Parietal lobe (tissue), 2 donors: Measurements from ENCODE around the gene UBE2F. TPM values are rescaled to one million over a fixed set of nuclear protein-coding genes. Genes with fewer than 3 reads are reported as not detected.

Source experiments
- small RNA-seq: library from RNA; depleted of rRNA; stranded (forward); fragments of <200 nt; gene quantifications from one replicate; pipeline ENCODE3, GENCODE V24; 2014; ENCODE audit warnings: low replicate concordance
- total RNA-seq: library from RNA; depleted of rRNA; stranded (reverse); fragments of >200 nt; gene quantifications from one replicate; pipeline ENCODE4 v1.2.3, GENCODE V29; 2014

Gene UBE2F, protein sequence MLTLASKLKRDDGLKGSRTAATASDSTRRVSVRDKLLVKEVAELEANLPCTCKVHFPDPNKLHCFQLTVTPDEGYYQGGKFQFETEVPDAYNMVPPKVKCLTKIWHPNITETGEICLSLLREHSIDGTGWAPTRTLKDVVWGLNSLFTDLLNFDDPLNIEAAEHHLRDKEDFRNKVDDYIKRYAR
- total RNA-seq, result 30.4 TPM

DNA sequence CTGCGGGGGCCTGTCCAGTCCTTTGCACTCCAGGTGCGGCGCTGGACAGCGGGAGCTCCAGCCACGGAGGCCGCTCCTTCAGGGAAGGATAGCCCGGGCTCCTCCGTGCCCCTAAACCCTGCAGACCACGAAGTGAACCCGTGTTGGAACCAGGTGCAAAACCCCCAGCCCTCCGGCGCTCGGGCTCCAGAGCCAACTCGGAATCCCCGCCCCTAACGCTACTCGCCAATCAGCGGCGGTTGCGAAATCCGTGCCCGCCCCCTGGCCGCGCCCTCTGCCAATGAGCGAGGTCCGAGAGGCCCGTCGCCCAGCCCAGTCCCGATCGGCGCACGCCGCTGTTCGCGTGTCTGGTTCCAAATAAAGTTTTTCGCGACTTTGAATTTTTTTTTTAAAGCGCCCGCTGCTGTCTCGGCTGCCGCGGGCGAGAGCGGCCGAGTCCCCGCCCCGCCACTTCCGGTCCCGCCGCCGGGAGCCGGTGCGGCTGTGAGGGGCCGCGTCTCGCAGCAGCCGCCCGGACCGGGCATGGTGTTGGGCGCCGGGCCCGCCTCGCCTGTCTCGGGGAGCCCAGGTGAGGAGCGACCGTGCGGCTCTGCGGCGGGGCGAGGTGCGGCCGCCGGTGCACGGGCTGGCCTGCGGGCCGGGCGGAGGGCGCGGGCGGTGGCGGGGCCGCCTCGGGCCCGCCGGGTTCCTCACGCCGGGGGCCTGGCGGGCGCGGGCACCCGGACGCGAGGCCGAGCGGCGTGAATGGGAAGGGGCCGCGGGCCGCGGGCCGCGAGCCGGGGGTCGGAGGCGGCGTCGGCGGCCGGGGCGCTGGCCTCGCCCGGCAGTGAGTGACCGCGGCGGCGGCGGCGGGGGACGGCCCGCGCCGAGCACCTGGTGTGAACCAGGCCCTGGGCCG lies at the start of gene UBE2F:
Gene UBE2F, plus strand, starts transcription at position 450 of the 898 bp plus-strand sequence. CDS start 6,094 bp downstream, outside the sequence.

DNA sequence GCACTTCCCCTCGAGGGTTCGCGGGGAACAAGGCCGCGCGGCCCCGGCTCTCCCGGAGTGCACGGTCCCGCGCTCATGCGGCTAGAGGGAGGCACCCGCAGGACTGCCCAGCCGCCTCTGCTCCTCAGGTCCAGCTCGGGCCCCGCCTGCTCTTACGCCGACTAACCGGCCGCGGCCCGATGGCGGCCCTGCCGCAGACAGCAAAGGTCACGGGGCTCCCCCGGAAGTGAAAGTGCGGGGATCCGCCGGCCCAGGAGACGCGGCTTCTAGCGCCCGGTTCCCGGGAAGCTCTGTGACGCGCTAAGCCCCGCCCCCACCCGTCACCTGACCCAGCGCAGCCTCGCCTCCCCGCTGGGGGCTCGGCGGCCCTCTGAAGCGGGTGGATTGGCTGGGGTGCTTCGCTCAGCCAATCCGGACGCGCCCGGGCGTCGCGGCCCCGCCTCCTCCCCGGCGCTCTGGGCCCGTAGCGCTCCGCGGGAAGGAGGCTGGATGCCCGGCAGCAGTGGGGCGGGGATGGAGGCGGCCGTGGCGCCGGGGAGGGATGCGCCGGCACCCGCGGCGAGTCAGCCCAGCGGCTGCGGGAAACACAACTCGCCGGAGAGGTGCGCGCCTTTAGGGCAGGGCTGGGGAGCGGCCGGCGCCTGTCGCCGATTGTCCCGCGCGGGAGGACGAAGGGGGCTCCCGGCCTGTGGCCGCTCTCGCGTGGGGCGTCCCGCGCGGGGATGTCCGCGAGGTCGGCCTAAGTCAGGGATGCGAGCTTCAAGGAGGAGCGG lies 93.9 kb downstream of the UBE2F start, which contains the start of gene SCLY:
Gene SCLY, plus strand, starts transcription at position 460 of the 773 bp plus-strand sequence. Its CDS starts 54 bp downstream, at position 514.

Small RNAs within 50 kb of the gene (small RNA-seq; reads per million reads assigned to genes)
- not detected for gene RNU6-1333P

Other genes starting within 250 kb of the UBE2F start
- 4.1 TPM for gene RBM44, start 168.2 kb upstream of the UBE2F start, total RNA-seq
- 2.2 TPM for gene RAMP1, start 107.4 kb upstream of the UBE2F start, total RNA-seq
- gene SCLY, start 94.0 kb downstream of the UBE2F start, total RNA-seq, result 19.4 TPM
- gene ESPNL, start 133.3 kb downstream of the UBE2F start, total RNA-seq, result not detected
- not detected for gene KLHL30, start 171.7 kb downstream of the UBE2F start, total RNA-seq
- gene ERFE, start 192.0 kb downstream of the UBE2F start, total RNA-seq, result 1.3 TPM
- 68.9 TPM for gene ILKAP, start 236.7 kb downstream of the UBE2F start, total RNA-seq